Measurements from ENCODE around the gene PHIP.

GRCh38 chr6:79119217-79119616, 41.2 kb upstream of the PHIP start:
- TF ChIP-seq CTCF (IDR thresholded peaks at IDR 0.05) = no peak
- TF ChIP-seq POLR2A (IDR thresholded peaks at IDR 0.05) = no peak

Data from gastroesophageal sphincter (tissue), 3 donors.